Activated CD8-positive, alpha-beta memory T cell treated with anti-CD3 and anti-CD28 coated beads, Interleukin-2, amount 50 U/mL, for 1 hour (primary cell): ENCODE results near the gene NUDT5.
A peak's percentile ranks its signal among the peaks of the same experiment; 100 is the strongest.
"Not testable (repeated sequence)": the region's sequence is repeated elsewhere in the genome, so short reads cannot be mapped to it uniquely, and the experiment has no call there.

ENCODE experiments used
- DNase-seq: peaks from one replicate; pipeline ENCODE4 v3.0.0-alpha.2; 2020; ENCODE audit errors: extremely low read depth

The NUDT5 gene

GRCh38 chr10:12205082-12205481, 9.4 kb upstream of the NUDT5 start:
- DNase-seq, result no peak

- no peak for DNase-seq
Measured at GRCh38 chr10:12202226-12202625, 6.5 kb upstream of the NUDT5 start.

- no peak for DNase-seq
Measured at GRCh38 chr10:12201543-12201942, 5.9 kb upstream of the NUDT5 start.

- no peak for DNase-seq
Measured at GRCh38 chr10:12200850-12201249, 5.2 kb upstream of the NUDT5 start.

DNA sequence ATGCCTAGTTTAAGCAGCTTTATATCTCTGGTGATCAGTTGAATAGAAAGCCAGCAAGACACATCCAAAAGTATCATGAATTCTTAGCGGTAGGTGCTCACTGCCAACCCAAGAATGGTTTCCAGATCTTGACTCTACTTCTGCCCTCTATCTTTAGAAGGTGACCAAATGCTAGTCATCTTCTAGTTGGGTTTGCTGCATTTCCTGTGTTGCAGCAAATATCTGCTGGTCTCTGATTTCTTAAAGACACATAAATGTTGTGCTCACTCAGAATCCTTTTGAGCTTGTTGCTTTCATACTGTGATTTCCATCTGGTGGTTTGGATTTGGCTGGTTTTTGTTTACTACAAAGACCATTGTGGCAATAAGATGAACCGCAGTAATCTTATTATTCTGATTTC, 2.5 kb upstream of the NUDT5 start:
- DNase-seq, result no peak

DNA sequence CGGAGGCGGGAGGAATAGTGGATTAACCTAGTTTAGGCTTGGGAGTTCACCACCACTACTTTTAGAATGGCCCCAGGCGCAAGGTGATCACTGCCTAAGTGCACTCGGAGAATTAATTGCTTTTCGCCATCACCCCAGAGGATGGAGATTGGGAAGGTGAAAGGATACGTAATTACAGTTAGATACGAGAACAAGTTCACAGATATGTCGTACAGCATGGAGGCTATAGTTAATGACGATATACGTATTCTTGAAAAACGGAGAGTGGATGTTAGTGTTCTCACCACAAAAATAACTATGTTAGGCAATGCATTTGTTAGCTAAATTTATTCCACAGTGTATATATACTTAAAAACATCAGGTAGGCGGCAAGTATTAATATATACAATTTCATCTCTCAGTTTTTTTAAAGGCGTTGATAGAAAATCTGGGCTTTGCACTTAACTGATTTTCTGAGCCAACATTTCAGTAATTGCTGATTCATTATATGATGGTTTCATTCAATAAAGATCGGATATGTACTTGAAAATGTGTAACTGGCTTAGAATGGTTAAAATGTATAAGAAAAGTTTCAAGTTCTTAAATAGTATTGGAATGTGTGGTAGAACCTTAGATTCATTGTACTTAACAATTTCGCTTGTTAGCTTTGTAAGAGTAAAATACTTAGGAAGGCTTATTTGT, 980 bp upstream of the NUDT5 start:
- DNase-seq, result no peak

- no peak for DNase-seq
Measured at GRCh38 chr10:12195281-12195602, 449 bp downstream of the NUDT5 start.

GRCh38 chr10:12194752-12195271, 879 bp downstream of the NUDT5 start:
- no peak for DNase-seq

- no peak for DNase-seq
Measured at GRCh38 chr10:12193193-12193592, 2.5 kb downstream of the NUDT5 start.

GRCh38 chr10:12191715-12192114, 4.0 kb downstream of the NUDT5 start:
- no peak for DNase-seq

DNA sequence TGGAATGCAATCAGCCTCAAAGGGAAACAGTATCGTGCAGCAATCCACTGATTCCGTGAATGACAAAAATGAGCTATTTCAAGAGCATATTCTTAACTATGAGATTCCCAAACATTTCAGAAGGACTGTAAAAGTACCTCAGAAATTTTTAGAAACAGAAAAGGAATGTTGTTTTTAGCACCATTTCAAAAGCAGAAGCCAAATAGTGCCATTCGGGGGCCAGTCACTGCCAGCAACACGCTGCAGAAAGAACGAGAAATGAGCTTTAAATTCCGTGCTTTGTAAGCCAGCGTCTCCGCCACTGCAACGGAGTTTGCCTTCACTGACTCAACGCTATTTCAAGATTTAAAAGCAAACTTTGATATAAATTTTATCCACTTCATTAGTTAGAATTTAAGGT, 6.3 kb downstream of the NUDT5 start:
- DNase-seq, result no peak

DNA sequence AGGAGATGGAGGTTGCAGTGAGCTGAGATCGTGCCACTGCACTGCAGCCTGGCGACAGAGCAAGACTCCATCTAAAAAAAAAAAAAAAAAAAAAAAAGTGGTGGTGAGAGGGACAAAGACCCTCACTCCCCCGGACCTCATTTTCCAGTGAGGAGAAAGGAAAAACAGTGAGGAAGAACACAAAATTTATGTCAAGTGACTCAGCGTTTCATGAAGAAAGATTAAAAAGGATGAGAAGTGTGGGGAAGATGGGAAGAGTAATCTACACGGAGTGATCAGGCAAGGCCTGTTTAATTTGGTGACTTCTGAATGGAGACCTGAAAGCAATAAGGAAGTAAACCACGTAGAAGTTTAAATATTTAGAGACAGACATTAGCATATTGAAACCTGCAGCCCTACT, 7.0 kb downstream of the NUDT5 start:
- DNase-seq, result no peak

DNA sequence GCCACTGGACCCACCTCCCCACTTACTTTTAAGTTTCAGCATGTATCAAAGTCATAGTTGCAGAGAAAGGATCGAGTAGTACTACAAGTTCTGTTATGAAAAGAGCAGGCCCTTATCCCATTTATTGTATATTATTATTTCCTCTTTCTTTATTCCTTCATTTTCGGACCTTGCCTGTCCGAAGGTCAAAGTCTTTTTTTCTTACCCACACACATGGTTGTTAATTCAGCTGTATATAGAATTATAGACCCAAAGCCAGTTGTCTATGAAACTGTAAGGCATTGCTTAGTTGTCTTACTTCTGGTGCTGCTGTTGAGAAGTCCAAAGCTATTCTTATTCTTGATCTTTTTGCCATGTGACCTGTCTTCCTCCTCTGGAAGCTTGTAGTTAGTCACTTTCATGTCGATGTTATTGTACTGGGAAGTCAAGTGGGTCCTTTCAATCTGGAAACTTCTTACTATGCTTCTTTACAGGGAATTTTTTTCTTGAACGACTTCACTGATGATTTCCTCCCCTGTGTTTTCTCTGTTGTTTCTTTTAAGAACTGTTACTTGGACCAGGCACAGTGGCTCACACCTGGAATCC, 8.3 kb downstream of the NUDT5 start:
- DNase-seq, result no peak

GRCh38 chr10:12186323-12186722, 9.4 kb downstream of the NUDT5 start:
- no peak for DNase-seq

DNA sequence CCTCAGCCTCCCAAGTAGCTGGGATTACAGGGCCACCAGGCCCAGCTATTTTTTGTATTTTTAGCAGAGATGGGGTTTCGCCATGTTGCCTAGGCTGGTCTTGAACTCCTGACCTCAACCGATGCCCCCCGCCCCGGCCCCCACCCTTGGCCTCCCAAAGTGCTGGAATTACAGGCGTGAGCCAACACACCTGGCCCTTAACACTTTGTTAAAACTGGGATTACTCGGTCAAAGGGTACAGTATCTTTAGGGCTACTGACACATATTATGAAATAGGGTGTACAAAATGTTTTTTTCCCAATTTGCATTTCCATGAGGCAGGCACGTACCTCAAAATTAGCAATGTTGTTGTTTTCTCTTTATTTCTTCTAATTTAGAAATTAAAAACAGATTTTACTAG, 11.5 kb downstream of the NUDT5 start:
- DNase-seq, result no peak

DNA sequence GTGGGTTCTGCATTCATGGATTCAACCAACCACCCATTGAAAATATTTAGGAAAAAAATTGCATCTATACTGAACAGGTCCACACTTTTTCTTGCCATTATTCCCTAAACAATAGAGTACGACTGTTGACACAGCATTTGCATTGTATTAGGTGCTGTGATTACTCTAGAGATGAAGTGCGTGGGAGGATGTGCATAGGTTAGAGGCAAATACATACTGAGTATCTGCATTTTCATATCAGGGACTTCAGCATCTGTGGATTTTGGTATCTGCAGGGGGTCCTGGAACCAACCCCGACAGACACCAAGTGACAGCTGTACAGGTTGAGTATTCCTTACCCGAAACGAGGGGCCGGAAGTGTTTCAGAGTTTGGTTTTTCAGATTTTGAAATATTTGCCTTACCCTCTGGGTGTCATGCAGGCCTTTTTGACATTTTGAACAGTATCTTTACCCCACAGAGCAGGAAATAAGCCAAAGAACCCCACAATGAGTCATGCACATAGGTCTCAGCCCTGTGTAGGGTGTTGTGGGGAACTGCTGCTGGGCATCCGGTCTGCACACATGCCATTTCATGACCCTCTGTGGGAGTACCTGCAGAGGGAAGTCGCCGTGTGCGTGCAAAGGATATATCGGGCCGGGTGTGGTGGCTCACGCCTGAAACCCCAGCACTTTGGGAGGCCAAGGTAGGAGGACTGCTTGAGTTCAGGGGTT, 14.5 kb downstream of the NUDT5 start:
- DNase-seq, result peak; percentile 43

DNA sequence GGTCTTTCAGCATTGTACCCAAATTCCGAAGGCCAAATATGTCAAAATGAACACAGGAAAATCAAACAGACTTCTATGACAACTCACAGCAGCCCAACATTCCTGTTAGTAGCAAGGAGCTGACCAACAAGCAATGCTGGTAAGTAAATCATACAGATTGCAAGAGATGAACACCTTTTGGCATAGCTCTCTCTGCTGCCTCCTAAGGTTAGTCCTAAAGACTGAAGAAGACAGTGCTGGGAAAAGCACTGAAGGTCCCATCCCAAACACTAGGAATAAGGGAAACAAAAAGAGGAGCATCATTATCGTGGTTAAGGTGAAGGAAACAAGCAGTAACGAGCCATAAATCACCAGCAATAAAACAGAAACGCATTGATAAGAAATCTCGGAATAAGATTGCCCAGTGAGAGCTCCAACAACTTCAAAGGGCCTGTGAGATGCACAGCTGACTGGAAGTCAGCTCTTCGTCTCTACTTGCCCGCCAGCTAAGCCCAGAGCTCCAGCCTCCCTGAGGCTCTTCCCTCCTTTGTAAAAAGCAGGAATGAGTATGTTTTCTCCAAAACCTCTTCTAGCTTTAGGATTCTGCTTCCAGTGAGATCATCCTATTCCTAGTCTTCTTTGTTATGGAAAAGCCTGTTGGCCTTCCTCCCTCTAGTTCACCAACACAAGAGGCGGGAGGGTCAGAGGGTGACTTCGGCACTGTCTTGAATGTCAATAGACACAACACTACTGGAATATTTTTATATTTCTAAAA, 15.3 kb downstream of the NUDT5 start:
- no peak for DNase-seq

GRCh38 chr10:12179606-12180170, 16.0 kb downstream of the NUDT5 start:
- no peak for DNase-seq

DNA sequence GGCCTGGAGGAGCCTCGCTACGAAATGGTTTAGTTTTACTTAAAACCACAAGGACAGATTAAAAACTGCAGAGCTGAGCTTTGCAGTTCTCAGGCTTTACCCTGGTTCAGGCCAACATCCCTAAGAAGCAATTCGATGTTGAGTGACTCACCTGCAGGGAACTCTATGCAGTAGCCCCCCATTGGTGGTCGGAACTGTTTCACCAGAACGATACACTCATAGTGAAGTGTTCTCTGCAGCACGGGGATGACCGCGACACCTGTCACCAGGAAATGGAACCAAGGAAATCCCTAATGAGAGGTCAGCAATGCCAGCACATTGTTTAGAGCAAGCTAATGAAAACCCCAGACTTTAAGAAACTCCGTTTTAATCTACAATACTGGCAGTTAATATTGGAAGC, 18.0 kb downstream of the NUDT5 start:
- DNase-seq, result no peak

GRCh38 chr10:12171512-12171911, 24.2 kb downstream of the NUDT5 start:
- DNase-seq, result not testable (repeated sequence)

GRCh38 chr10:12165999-12166775, 29.5 kb downstream of the NUDT5 start:
- DNase-seq, result no peak
